HepG2 (cell line): ENCODE results near the gene ITGA6. TPM values are rescaled to one million over a fixed set of nuclear protein-coding genes. Genes with fewer than 3 reads are reported as not detected.

Source experiments
- CCDC6 ChIP-seq: sonication (generic); formaldehyde crosslinking; IDR thresholded peaks from 2 replicates; pipeline ENCODE4 v1.8.1; 2022; ENCODE audit warnings: mild to moderate bottlenecking, missing genetic modification reagents, moderate library complexity
- CEBPB ChIP-seq: IDR thresholded peaks from 2 replicates; pipeline ENCODE4 v1.6.1; 2011; ENCODE audit warnings: low read depth, low read length, improper control_type of control experiment, borderline replicate concordance
- ETV5 ChIP-seq: IDR thresholded peaks from 2 replicates; pipeline ENCODE4 v1.6.1; 2018; ENCODE audit warnings: missing biosample characterization, missing genetic modification reagents, inconsistent platforms, borderline replicate concordance
- HMG20B ChIP-seq: conservative IDR thresholded peaks from 2 replicates; pipeline ENCODE4 v1.6.1; 2016; ENCODE audit warnings: missing genetic modification reagents, missing compliant biosample characterization
- KAT2B ChIP-seq: fragments of 150-350 bp; IDR thresholded peaks from 2 replicates; pipeline ENCODE4 v1.6.1; 2014; ENCODE audit warnings: low read depth, low read length, borderline replicate concordance
- NCOR1 ChIP-seq: fragments of 200-600 bp; sonication (generic); IDR thresholded peaks from 2 replicates; pipeline ENCODE4 v1.7.0; 2017; ENCODE audit warnings: antibody characterized with exemption, low read length, borderline replicate concordance
- NR2F1 ChIP-seq, 2 experiments: fragments of 450-650 bp in 1 of 2; formaldehyde crosslinking in 1 of 2; IDR thresholded peaks; 2 replicates each; pipeline versions ENCODE4 v1.5.0 to v1.6.1; 2016 to 2020; ENCODE audit warnings: mild to moderate bottlenecking in 1 of 2, missing compliant biosample characterization in 1 of 2, missing genetic modification reagents in 1 of 2, moderate library complexity in 1 of 2
- REXO4 ChIP-seq: sonication (generic); formaldehyde crosslinking; IDR thresholded peaks from 2 replicates; pipeline ENCODE4 v1.8.0; 2022; ENCODE audit warnings: missing genetic modification reagents, mild to moderate bottlenecking, borderline replicate concordance
- SOX5 ChIP-seq: IDR thresholded peaks from 2 replicates; pipeline ENCODE4 v1.6.1; 2016; ENCODE audit warnings: borderline replicate concordance
- THYN1 ChIP-seq: sonication (generic); formaldehyde crosslinking; IDR thresholded peaks from 2 replicates; pipeline ENCODE4 v1.8.1; 2023; ENCODE audit warnings: low read depth, mild to moderate bottlenecking, moderate library complexity, missing genetic modification reagents, borderline replicate concordance
- ZFP36 ChIP-seq: fragments of 150-350 bp; IDR thresholded peaks from 2 replicates; pipeline ENCODE4 v1.6.1; 2018; ENCODE audit warnings: borderline replicate concordance, low read length, low read depth; ENCODE audit not compliant: partially characterized antibody
- ZNF563 ChIP-seq: sonication (generic); formaldehyde crosslinking; IDR thresholded peaks from 2 replicates; pipeline ENCODE4 v1.8.0; 2022; ENCODE audit warnings: mild to moderate bottlenecking, moderate library complexity, missing genetic modification reagents
- ZSCAN29 ChIP-seq: sonication (generic); formaldehyde crosslinking; conservative IDR thresholded peaks from 2 replicates; pipeline ENCODE4 v1.4.0; 2020; ENCODE audit warnings: mild to moderate bottlenecking, missing genetic modification reagents
- polyA plus RNA-seq, 8 experiments: library from polyadenylated mRNA; depleted of rRNA in 3 of 8; stranded (reverse) in 7 of 8; unstranded in 1 of 8; fragments of >200 nt; fragmentation: Illumina TruSeq in 4 of 8; extraction: Trizol in 4 of 8; gene quantifications; 2 replicates each; pipeline versions ENCODE4 v1.2.1 to v1.2.3, GENCODE V29; 2011 to 2016; ENCODE audit warnings: low read depth in 4 of 8, missing spikeins in 1 of 8, mixed read lengths in 1 of 8; ENCODE audit not compliant: insufficient read depth in 1 of 8
- total RNA-seq, 5 experiments: library from RNA; depleted of rRNA; stranded (reverse); fragments of >200 nt; fragmentation: Illumina TruSeq; extraction: Trizol; gene quantifications; 2 replicates each; pipeline ENCODE4 v1.2.3, GENCODE V29; 2016; ENCODE audit warnings: low read depth in 1 of 5
- TF ChIP-seq, protein P1 (sequence below): sonication (generic); formaldehyde crosslinking; IDR thresholded peaks from 2 replicates; pipeline ENCODE4 v1.4.0; 2020; ENCODE audit warnings: missing genetic modification reagents, borderline replicate concordance
- TF ChIP-seq, protein P2 (sequence below), 2 experiments: sonication (generic) in 1 of 2; formaldehyde crosslinking in 1 of 2; IDR thresholded peaks; 2 replicates each; pipeline versions ENCODE4 v1.5.1 to v1.6.1; 2011 to 2020; ENCODE audit warnings: borderline replicate concordance in 1 of 2, low read depth in 1 of 2, low read length in 1 of 2, mild to moderate bottlenecking in 1 of 2, missing genetic modification reagents in 1 of 2, moderate library complexity in 1 of 2
- TF ChIP-seq, protein P3 (sequence below): sonication (generic); formaldehyde crosslinking; conservative IDR thresholded peaks from 2 replicates; pipeline ENCODE4 v1.4.0; 2020; ENCODE audit warnings: missing genetic modification reagents

Gene ITGA6
- total and polyA plus RNA-seq, 2 of the 13 experiments (the other 11 are each of a cell fraction or from before 2014, with no cell fraction given): 24.0 to 92.5 TPM

DNA sequence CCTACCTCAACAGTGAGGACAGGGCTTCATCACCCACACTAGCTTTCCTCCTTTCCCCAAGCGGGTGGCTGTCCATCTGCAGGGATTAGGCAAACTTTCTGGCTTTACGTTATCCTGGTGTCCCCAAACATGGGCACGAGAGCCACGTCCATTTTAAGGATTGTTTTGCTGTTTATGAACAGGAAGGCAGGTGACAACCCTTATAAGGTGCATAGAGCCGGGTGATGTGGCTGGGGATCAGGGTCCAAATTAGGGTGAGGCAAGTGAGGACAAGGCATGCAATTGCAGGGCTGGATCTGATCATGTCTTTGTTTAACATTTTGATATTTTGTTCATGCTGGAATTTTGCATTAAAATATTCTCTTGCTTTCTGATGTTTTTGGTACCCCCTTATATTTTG, 27.6 kb upstream of the ITGA6 start (continued):
- TF ChIP-seq ZFP36: no peak
- TF ChIP-seq, protein P1, sequence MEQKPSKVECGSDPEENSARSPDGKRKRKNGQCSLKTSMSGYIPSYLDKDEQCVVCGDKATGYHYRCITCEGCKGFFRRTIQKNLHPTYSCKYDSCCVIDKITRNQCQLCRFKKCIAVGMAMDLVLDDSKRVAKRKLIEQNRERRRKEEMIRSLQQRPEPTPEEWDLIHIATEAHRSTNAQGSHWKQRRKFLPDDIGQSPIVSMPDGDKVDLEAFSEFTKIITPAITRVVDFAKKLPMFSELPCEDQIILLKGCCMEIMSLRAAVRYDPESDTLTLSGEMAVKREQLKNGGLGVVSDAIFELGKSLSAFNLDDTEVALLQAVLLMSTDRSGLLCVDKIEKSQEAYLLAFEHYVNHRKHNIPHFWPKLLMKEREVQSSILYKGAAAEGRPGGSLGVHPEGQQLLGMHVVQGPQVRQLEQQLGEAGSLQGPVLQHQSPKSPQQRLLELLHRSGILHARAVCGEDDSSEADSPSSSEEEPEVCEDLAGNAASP (CRISPR knock-in tag): peak; percentile 51; the same call in 1 of the 2 replicates
- TF ChIP-seq ZNF563: no peak
- no peak for TF ChIP-seq ZSCAN29
- no peak for TF ChIP-seq HMG20B (CRISPR knock-in tag)
- TF ChIP-seq CCDC6: no peak
- TF ChIP-seq THYN1 (CRISPR knock-in tag): 0 out of 2 replicates have a peak, but pooled peaks have one; percentile 47
- no peak for TF ChIP-seq KAT2B
- TF ChIP-seq NCOR1: 0 out of 2 replicates have a peak, but pooled peaks have one; percentile 34
- TF ChIP-seq REXO4 (CRISPR knock-in tag): no peak
- no peak for TF ChIP-seq ETV5 (CRISPR knock-in tag)
- peak; percentile 57 for TF ChIP-seq SOX5
- 0 out of 2 replicates have a peak, but pooled peaks have one; percentile 1 for TF ChIP-seq CEBPB
- TF ChIP-seq, protein P2, sequence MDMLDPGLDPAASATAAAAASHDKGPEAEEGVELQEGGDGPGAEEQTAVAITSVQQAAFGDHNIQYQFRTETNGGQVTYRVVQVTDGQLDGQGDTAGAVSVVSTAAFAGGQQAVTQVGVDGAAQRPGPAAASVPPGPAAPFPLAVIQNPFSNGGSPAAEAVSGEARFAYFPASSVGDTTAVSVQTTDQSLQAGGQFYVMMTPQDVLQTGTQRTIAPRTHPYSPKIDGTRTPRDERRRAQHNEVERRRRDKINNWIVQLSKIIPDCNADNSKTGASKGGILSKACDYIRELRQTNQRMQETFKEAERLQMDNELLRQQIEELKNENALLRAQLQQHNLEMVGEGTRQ (IDR thresholded peaks at IDR 0.05; ENCODE audit: low read depth, low read length): no peak
- TF ChIP-seq, protein P2 (CRISPR knock-in tag; IDR thresholded peaks at IDR 0.05; ENCODE audit: borderline replicate concordance): no peak
- TF ChIP-seq NR2F1 (CRISPR knock-in tag; IDR thresholded peaks at IDR 0.05): no peak
- TF ChIP-seq, protein P3, sequence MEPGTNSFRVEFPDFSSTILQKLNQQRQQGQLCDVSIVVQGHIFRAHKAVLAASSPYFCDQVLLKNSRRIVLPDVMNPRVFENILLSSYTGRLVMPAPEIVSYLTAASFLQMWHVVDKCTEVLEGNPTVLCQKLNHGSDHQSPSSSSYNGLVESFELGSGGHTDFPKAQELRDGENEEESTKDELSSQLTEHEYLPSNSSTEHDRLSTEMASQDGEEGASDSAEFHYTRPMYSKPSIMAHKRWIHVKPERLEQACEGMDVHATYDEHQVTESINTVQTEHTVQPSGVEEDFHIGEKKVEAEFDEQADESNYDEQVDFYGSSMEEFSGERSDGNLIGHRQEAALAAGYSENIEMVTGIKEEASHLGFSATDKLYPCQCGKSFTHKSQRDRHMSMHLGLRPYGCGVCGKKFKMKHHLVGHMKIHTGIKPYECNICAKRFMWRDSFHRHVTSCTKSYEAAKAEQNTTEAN (CRISPR knock-in tag): no peak
